K562 (cell line): Measurements from ENCODE around the gene DYNC2LI1. TPM values are rescaled to one million over a fixed set of nuclear protein-coding genes. Genes with fewer than 3 reads are reported as not detected.

Experiments used
- ATAC-seq: fragments of 200-7000 bp; cut with Tn5 transposase; 3 replicates; pipeline ENCODE4 v1.9.1; 2020; ENCODE audit warnings: moderate library complexity
- BruUV-seq: library from RNA; stranded (reverse); fragments of 400-500 nt; replicated peaks from 2 replicates; lab custom pipeline; 2021; lab: Mats Ljungman, UMichigan
- CTCF ChIA-PET: fragments of 300-600 bp; formaldehyde crosslinking; extraction: SDS; loops from one replicate; lab custom pipeline; 2021; ENCODE audit warnings: low intra/inter-chr PET ratio; lab: Yijun Ruan, JAX
- POLR2A ChIA-PET: fragments of 300-600, 350-650 bp; sonication (Branson Sonifier 250); formaldehyde crosslinking; extraction: SDS; loops from one replicate; lab custom pipeline; 2021; ENCODE audit warnings: antibody characterized with exemption, inconsistent platforms; lab: Yijun Ruan, JAX
- DNase-seq, 4 experiments: peaks; one replicate each; pipeline versions ENCODE4 v3.0.0 to v3.0.0-alpha.2; 2011 to 2018; ENCODE audit warnings: low spot score in 3 of 4, mixed read lengths in 3 of 4; ENCODE audit errors: extremely low read depth in 1 of 4
- FAIRE-seq: peaks from 2 replicates; lab custom pipeline; 2011; peaks lifted over from hg19 to GRCh38; lab: Jason Lieb, UNC
- H2AFZ ChIP-seq: 2 replicates; pipeline ENCODE4 v1.6.0; 2011; ENCODE audit warnings: low read depth, low read length, control low read depth, inconsistent platforms
- H3K27ac ChIP-seq: fragments of 200-600 bp; 3 replicates; pipeline ENCODE4 v1.8.0; 2011; ENCODE audit warnings: low read depth, mild to moderate bottlenecking, control low read depth, inconsistent platforms, low read length, moderate library complexity, mixed read lengths; ENCODE audit errors: extremely low read depth
- H3K27me3 ChIP-seq, 2 experiments: fragments of 300-600 bp in 1 of 2; 2 replicates in 1 of 2; 3 replicates in 1 of 2; pipeline versions ENCODE4 v1.6.0 to v1.8.0; 2011; ENCODE audit warnings: inconsistent platforms in 2 of 2, low read length in 2 of 2, mild to moderate bottlenecking in 1 of 2, mixed read lengths in 1 of 2, moderate library complexity in 1 of 2; ENCODE audit not compliant: control insufficient read depth in 2 of 2, insufficient read depth in 2 of 2
- H3K36me3 ChIP-seq: fragments of 300-600 bp; 3 replicates; pipeline ENCODE4 v1.8.0; 2011; ENCODE audit warnings: mild to moderate bottlenecking, low read length, inconsistent platforms; ENCODE audit not compliant: control insufficient read depth, insufficient read depth
- H3K4me1 ChIP-seq, 2 experiments: fragments of 200-600 bp in 1 of 2; replicated peaks in 1 of 2; 2 replicates in 1 of 2; 3 replicates in 1 of 2; pipeline versions ENCODE4 v1.5.1 to v1.8.0; 2011; ENCODE audit warnings: inconsistent platforms in 2 of 2, low read length in 2 of 2, mild to moderate bottlenecking in 1 of 2, mixed read lengths in 1 of 2, moderate library complexity in 1 of 2; ENCODE audit not compliant: control insufficient read depth in 2 of 2, insufficient read depth in 2 of 2
- H3K4me2 ChIP-seq: 2 replicates; pipeline ENCODE4 v1.6.1; 2011; ENCODE audit warnings: low read length, control low read depth, inconsistent platforms, mixed read lengths; ENCODE audit not compliant: insufficient read depth
- H3K4me3 ChIP-seq: fragments of 200-600 bp; sonication (generic), shearing (Covaris generic); 2 replicates; pipeline ENCODE4 v1.5.1; 2016; ENCODE audit warnings: control low read depth, inconsistent platforms
- H3K79me2 ChIP-seq: fragments of 200-600 bp; 3 replicates; pipeline ENCODE4 v1.8.0; 2011; ENCODE audit warnings: low read length, inconsistent platforms; ENCODE audit not compliant: control insufficient read depth, insufficient read depth
- H3K9ac ChIP-seq, 2 experiments: 2 replicates each; pipeline versions ENCODE4 v1.6.0 to v1.6.1; 2011; ENCODE audit warnings: low read depth in 2 of 2, low read length in 2 of 2, control low read depth in 1 of 2, inconsistent platforms in 1 of 2, mild to moderate bottlenecking in 1 of 2, mixed read lengths in 1 of 2; ENCODE audit not compliant: insufficient read depth in 1 of 2
- H3K9me1 ChIP-seq: one replicate; pipeline ENCODE4 v1.6.0; 2011; ENCODE audit warnings: inconsistent platforms, mild to moderate bottlenecking, low read length, moderate library complexity; ENCODE audit not compliant: control insufficient read depth, insufficient read depth
- H3K9me3 ChIP-seq: replicated peaks from 2 replicates; pipeline ENCODE4 v1.5.1; 2011; ENCODE audit warnings: low read depth, low read length, inconsistent platforms; ENCODE audit not compliant: control insufficient read depth, insufficient read depth
- H4K20me1 ChIP-seq: replicated peaks from 2 replicates; pipeline ENCODE4 v1.6.1; 2011; ENCODE audit warnings: low read length, inconsistent platforms, mixed read lengths; ENCODE audit not compliant: control insufficient read depth, insufficient read depth
- RAD21 ChIP-seq, 2 experiments: fragments of 250-450 bp in 1 of 2; fragments of 450-650 bp in 1 of 2; sonication (Bioruptor Pico) in 1 of 2; formaldehyde crosslinking in 1 of 2; IDR thresholded peaks in 1 of 2; conservative IDR thresholded peaks in 1 of 2; 2 replicates each; pipeline versions ENCODE4 v1.4.0 to v1.8.0; 2020 to 2022; ENCODE audit warnings: mild to moderate bottlenecking in 2 of 2, moderate library complexity in 1 of 2
- TFAM ChIP-seq: fragments of 250-450 bp; sonication (Bioruptor Pico); conservative IDR thresholded peaks from 2 replicates; pipeline ENCODE4 v1.5.0; 2021; ENCODE audit warnings: mild to moderate bottlenecking, moderate library complexity
- XRCC3 ChIP-seq: fragments of 450-650 bp; IDR thresholded peaks from 2 replicates; pipeline ENCODE4 v1.6.1; 2017; ENCODE audit warnings: mild to moderate bottlenecking, moderate library complexity
- ZC3H11A ChIP-seq: IDR thresholded peaks from 2 replicates; pipeline ENCODE4 v1.6.1; 2012; ENCODE audit warnings: low read depth, low read length, improper control_type of control experiment
- ZNF583 ChIP-seq: fragments of 250-450 bp; sonication (Bioruptor Pico); IDR thresholded peaks from 2 replicates; pipeline ENCODE4 v1.4.0; 2020
- WGBS: fragments of 100-300 bp; shearing (Covaris generic); methylation state at CpG from one replicate; pipeline ENCODE4 v1.1.6; 2016; ENCODE audit warnings: low coverage, mixed read lengths; ENCODE audit not compliant: insufficient coverage; ENCODE audit errors: missing lambda C conversion rate; 5-methylcytosine and 5-hydroxymethylcytosine counted together
- in situ Hi-C: fragments of 300-500 bp; cut with MboI; formaldehyde crosslinking; loops from 4 replicates; pipeline ENCODE4 v1.15.0; 2018; ENCODE audit warnings: inconsistent platforms, mixed read lengths
- intact Hi-C: fragments of 100-400 bp; cut with micrococcal nuclease; formaldehyde crosslinking; loops from 2 replicates; pipeline ENCODE4 v1.14.2; 2022
- polyA plus RNA-seq, 8 experiments: library from polyadenylated mRNA; depleted of rRNA in 4 of 8; stranded (reverse) in 5 of 8; unstranded in 3 of 8; fragments of >200 nt; fragmentation: Nextera tagmentation in 2 of 8; fragmentation: Illumina TruSeq in 1 of 8; extraction: Ambion mirVana in 2 of 8; extraction: Trizol in 1 of 8; gene quantifications; 2 replicates each; pipeline versions ENCODE4 v1.2.1 to v1.2.3, GENCODE V29; 2011 to 2014; ENCODE audit warnings: inconsistent platforms in 1 of 8, missing spikeins in 1 of 8
- total RNA-seq, 7 experiments: library from RNA; depleted of rRNA in 6 of 7; stranded (reverse); fragments of >200 nt in 6 of 7; fragmentation: Illumina TruSeq in 2 of 7; extraction: Trizol in 2 of 7; gene quantifications; 2 replicates each; pipeline versions ENCODE4 v1.2.1 to v1.2.3, GENCODE V29; 2011 to 2021; ENCODE audit warnings: low replicate concordance in 1 of 7
- TF ChIP-seq, protein P1 (sequence below): IDR thresholded peaks from 2 replicates; pipeline ENCODE4 v1.6.1; 2016; ENCODE audit warnings: missing genetic modification characterization, missing compliant biosample characterization
- TF ChIP-seq, protein P2 (sequence below): fragments of 450-650 bp; IDR thresholded peaks from 2 replicates; pipeline ENCODE4 v1.6.1; 2016; ENCODE audit warnings: antibody characterized with exemption

DYNC2LI1 gene
- total and polyA plus RNA-seq, 9 of the 15 experiments (the other 6 are each of a cell fraction or from before 2014, with no cell fraction given), result 12.5 to 42.2 (median 25.8) TPM

DNA sequence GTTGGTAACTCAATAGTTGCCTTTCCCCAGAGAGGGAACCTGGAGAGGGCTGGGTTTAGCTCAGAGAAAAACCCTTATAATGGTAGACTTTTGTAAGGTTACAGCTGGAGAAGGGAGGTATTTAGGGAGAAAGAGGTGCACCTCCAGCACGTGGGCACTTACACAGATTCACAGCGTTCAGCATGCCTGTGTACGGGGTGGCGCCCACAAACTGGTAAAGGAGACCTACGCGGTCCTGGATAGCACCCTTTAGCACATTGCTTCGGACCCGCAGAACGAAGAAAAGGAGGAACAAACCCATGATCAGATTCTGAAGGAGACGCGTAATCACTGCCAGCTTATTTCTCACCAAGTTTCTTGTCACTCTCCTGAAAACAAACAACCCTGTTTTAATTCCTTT is 49.9 kb downstream of the DYNC2LI1 start:
- Histone ChIP-seq H3K36me3 (no peaks in the 10 kb centered on the region), H4K20me1 (no peaks in the 10 kb centered on the region; the same call in 1 of the 2 replicates), H2AFZ (no peak overlapping the region), H3K4me2 (no peak overlapping the region), H3K79me2 (no peaks in the 10 kb centered on the region), H3K9me1 (no peaks in the 10 kb centered on the region), H3K4me1 (no peaks in the 10 kb centered on the region), H3K27ac (no peak overlapping the region), H3K9ac (no peak overlapping the region), H3K4me3 (no peak overlapping the region), H3K27me3 (peaks cover 13 to 33% of the 10 kb centered on the region in 2 experiments; a peak in 4 of 5 replicates), H3K9me3 (no peaks in the 10 kb centered on the region)
- in situ Hi-C loops, result no loop called here
- no TSS peak for BruUV-seq
- 27% methylated on average over 9 of the region's 11 CpGs for WGBS
- intact Hi-C loops, result no loop called here
- ChIA-PET POLR2A (interaction anchor here (0.6 kb wide), 1 partner anchor 1191 kb away, joined by 3 read pairs; no protein-coding TSS in a partner anchor), CTCF (no interaction called here)
- TF ChIP-seq RAD21 (CRISPR knock-in tag; conservative IDR thresholded peaks at IDR 0.05 in 1 of 2, IDR thresholded peaks at IDR 0.05 in 1 of 2) (no peak), ZNF583 (CRISPR knock-in tag) (no peak), TFAM (CRISPR knock-in tag) (no peak), XRCC3 (no peak), ZC3H11A (no peak)
- TF ChIP-seq, protein P1, sequence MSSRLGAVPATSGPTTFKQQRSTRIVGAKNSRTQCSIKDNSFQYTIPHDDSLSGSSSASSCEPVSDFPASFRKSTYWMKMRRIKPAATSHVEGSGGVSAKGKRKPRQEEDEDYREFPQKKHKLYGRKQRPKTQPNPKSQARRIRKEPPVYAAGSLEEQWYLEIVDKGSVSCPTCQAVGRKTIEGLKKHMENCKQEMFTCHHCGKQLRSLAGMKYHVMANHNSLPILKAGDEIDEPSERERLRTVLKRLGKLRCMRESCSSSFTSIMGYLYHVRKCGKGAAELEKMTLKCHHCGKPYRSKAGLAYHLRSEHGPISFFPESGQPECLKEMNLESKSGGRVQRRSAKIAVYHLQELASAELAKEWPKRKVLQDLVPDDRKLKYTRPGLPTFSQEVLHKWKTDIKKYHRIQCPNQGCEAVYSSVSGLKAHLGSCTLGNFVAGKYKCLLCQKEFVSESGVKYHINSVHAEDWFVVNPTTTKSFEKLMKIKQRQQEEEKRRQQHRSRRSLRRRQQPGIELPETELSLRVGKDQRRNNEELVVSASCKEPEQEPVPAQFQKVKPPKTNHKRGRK (tag), result no peak
- TF ChIP-seq, protein P2, sequence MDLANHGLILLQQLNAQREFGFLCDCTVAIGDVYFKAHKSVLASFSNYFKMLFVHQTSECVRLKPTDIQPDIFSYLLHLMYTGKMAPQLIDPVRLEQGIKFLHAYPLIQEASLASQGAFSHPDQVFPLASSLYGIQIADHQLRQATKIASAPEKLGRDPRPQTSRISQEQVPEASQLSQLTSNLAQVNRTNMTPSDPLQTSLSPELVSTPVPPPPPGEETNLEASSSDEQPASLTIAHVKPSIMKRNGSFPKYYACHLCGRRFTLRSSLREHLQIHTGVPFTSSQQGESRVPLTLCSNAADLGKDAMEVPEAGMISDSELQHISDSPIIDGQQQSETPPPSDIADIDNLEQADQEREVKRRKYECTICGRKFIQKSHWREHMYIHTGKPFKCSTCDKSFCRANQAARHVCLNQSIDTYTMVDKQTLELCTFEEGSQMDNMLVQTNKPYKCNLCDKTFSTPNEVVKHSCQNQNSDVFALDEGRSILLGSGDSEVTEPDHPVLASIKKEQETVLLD, result no peak
- no peak for FAIRE-seq
- no peak for DNase-seq
- no peak for ATAC-seq
